Measurements from ENCODE around the gene DENND4C.

Gene DENND4C

GRCh38 chr9:19373527-19373926 lies 143.0 kb downstream of the DENND4C start:
- H3K36me3 ChIP-seq (ENCODE audit: control insufficient read depth in 2 of 2, insufficient read depth in 1 of 2, low read length in 2 of 2), result peaks cover 30 to 75% of the 10 kb centered on the region in 2 experiments
- CTCF ChIA-PET, result no interaction called here

More at GRCh38 chr9:19373527-19373926, 143.0 kb downstream of the DENND4C start:
- Histone ChIP-seq H3K4me1 (ENCODE audit: control insufficient read depth, insufficient read depth, low read length) (no peaks in the 10 kb centered on the region; the same call in 1 of the 2 replicates), H3K27ac (ENCODE audit: extremely low read depth, low read depth, low read length) (no peak overlapping the region), H3K9me3 (ENCODE audit: control insufficient read depth, insufficient read depth, low read depth, low read length) (no peaks in the 10 kb centered on the region), H3K4me3 (ENCODE audit: low read depth, low read length) (no peak overlapping the region)
- POLR2A ChIA-PET, result interaction anchor here (1.1 kb wide), 1 partner anchor 324 kb away, joined by 3 read pairs; the partner anchor contains the start of gene RRAGA
- TF ChIP-seq, protein P1, sequence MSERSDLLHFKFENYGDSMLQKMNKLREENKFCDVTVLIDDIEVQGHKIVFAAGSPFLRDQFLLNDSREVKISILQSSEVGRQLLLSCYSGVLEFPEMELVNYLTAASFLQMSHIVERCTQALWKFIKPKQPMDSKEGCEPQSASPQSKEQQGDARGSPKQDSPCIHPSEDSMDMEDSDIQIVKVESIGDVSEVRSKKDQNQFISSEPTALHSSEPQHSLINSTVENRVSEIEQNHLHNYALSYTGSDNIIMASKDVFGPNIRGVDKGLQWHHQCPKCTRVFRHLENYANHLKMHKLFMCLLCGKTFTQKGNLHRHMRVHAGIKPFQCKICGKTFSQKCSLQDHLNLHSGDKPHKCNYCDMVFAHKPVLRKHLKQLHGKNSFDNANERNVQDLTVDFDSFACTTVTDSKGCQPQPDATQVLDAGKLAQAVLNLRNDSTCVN (tag by site-specific recombination; optimal IDR thresholded peaks at IDR 0.05), result no peak
- TF ChIP-seq PRDM6 (tag by site-specific recombination; IDR thresholded peaks at IDR 0.05) (peak; percentile 81), ZNF677 (tag by site-specific recombination; IDR thresholded peaks at IDR 0.05) (no peak), OSR2 (tag by site-specific recombination; IDR thresholded peaks at IDR 0.05) (peak; percentile 48; the same call in 1 of the 2 replicates), SP7 (tag by site-specific recombination; IDR thresholded peaks at IDR 0.05) (peak; percentile 54), ZNF629 (tag by site-specific recombination; IDR thresholded peaks at IDR 0.05) (peak; percentile 21; the same call in 1 of the 2 replicates), BCL11B (tag by site-specific recombination; IDR thresholded peaks at IDR 0.05; ENCODE audit: low read depth) (no peak), ZNF302 (tag by site-specific recombination; IDR thresholded peaks at IDR 0.05; ENCODE audit: low read depth) (no peak), ZNF18 (tag by site-specific recombination; IDR thresholded peaks at IDR 0.05) (no peak), ZNF366 (tag by site-specific recombination; conservative IDR thresholded peaks at IDR 0.05) (no peak), ZNF549 (tag by site-specific recombination; IDR thresholded peaks at IDR 0.05) (no peak), YY1 (tag by site-specific recombination; IDR thresholded peaks at IDR 0.05) (no peak), ZBTB1 (tag by site-specific recombination; IDR thresholded peaks at IDR 0.05) (0 out of 2 replicates have a peak, but pooled peaks have one; percentile 75), WT1 (tag by site-specific recombination; IDR thresholded peaks at IDR 0.05) (peak; percentile 91), ZNF362 (tag by site-specific recombination; IDR thresholded peaks at IDR 0.05) (no peak), ZNF837 (tag by site-specific recombination; IDR thresholded peaks at IDR 0.05) (no peak)
- TF ChIP-seq, protein P2, sequence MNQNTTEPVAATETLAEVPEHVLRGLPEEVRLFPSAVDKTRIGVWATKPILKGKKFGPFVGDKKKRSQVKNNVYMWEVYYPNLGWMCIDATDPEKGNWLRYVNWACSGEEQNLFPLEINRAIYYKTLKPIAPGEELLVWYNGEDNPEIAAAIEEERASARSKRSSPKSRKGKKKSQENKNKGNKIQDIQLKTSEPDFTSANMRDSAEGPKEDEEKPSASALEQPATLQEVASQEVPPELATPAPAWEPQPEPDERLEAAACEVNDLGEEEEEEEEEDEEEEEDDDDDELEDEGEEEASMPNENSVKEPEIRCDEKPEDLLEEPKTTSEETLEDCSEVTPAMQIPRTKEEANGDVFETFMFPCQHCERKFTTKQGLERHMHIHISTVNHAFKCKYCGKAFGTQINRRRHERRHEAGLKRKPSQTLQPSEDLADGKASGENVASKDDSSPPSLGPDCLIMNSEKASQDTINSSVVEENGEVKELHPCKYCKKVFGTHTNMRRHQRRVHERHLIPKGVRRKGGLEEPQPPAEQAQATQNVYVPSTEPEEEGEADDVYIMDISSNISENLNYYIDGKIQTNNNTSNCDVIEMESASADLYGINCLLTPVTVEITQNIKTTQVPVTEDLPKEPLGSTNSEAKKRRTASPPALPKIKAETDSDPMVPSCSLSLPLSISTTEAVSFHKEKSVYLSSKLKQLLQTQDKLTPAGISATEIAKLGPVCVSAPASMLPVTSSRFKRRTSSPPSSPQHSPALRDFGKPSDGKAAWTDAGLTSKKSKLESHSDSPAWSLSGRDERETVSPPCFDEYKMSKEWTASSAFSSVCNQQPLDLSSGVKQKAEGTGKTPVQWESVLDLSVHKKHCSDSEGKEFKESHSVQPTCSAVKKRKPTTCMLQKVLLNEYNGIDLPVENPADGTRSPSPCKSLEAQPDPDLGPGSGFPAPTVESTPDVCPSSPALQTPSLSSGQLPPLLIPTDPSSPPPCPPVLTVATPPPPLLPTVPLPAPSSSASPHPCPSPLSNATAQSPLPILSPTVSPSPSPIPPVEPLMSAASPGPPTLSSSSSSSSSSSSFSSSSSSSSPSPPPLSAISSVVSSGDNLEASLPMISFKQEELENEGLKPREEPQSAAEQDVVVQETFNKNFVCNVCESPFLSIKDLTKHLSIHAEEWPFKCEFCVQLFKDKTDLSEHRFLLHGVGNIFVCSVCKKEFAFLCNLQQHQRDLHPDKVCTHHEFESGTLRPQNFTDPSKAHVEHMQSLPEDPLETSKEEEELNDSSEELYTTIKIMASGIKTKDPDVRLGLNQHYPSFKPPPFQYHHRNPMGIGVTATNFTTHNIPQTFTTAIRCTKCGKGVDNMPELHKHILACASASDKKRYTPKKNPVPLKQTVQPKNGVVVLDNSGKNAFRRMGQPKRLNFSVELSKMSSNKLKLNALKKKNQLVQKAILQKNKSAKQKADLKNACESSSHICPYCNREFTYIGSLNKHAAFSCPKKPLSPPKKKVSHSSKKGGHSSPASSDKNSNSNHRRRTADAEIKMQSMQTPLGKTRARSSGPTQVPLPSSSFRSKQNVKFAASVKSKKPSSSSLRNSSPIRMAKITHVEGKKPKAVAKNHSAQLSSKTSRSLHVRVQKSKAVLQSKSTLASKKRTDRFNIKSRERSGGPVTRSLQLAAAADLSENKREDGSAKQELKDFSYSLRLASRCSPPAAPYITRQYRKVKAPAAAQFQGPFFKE (tag by site-specific recombination; IDR thresholded peaks at IDR 0.05; ENCODE audit: borderline replicate concordance), result no peak
- TF ChIP-seq, protein P3, sequence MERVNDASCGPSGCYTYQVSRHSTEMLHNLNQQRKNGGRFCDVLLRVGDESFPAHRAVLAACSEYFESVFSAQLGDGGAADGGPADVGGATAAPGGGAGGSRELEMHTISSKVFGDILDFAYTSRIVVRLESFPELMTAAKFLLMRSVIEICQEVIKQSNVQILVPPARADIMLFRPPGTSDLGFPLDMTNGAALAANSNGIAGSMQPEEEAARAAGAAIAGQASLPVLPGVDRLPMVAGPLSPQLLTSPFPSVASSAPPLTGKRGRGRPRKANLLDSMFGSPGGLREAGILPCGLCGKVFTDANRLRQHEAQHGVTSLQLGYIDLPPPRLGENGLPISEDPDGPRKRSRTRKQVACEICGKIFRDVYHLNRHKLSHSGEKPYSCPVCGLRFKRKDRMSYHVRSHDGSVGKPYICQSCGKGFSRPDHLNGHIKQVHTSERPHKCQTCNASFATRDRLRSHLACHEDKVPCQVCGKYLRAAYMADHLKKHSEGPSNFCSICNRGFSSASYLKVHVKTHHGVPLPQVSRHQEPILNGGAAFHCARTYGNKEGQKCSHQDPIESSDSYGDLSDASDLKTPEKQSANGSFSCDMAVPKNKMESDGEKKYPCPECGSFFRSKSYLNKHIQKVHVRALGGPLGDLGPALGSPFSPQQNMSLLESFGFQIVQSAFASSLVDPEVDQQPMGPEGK (tag by site-specific recombination; IDR thresholded peaks at IDR 0.05), result no peak
